Esophagus mucosa (tissue), 1 donor: ENCODE measurements around the gene KCNJ2. TPM values are rescaled to one million over a fixed set of nuclear protein-coding genes. Genes with fewer than 3 reads are reported as not detected.

Source experiments
- ATAC-seq: fragments of 200-7000 bp; cut with Tn5 transposase; one replicate; pipeline ENCODE4 v1.9.1; 2020
- total RNA-seq: library from RNA; stranded (reverse); gene quantifications from one replicate; pipeline ENCODE4 v1.2.4, GENCODE V29; 2023
- donor health status: DM: yes; HTN: yes; CAD: no.

Gene KCNJ2
- 7.5 TPM for total RNA-seq

DNA sequence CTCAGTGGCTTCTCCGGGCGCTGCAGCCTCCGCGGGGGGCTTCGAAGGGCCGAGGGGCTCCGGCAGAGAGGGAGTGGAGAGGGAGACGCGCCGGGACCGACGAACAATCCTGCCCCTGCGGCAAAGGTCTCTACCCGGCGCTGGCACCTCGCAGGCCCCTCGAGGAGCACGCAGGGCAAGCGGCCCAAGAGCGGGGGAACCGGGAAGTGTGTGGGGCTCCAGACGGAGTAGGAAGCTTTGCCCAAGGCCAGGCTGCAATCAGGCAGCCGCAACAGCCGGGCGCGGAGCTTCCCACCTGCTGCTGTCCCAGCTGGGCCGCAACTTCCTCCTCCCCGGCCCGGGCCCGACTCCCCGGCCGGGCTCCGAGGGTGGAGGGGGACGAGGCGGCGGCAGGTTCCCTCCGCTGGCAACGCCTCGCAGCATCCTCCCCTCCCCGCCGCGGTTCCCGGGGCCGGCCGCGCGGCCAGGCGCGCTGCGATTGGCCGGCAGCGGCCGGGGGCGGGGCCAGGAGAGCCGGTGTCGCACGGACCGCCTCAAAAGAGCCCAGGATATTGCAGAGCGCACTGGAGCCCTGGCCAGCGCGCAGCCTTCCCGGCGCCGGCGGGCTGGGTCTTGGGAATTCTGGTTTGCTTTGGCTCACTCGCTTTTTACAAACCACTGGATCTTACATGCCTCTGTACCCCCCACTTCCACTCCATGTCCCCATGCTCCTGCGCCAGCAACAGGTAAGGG is at the start of gene KCNJ2:
Gene KCNJ2, plus strand, starts transcription at position 556 of the 732 bp plus-strand sequence. CDS start 5,508 bp downstream, outside the sequence.
- peak; percentile 97 for ATAC-seq

DNA sequence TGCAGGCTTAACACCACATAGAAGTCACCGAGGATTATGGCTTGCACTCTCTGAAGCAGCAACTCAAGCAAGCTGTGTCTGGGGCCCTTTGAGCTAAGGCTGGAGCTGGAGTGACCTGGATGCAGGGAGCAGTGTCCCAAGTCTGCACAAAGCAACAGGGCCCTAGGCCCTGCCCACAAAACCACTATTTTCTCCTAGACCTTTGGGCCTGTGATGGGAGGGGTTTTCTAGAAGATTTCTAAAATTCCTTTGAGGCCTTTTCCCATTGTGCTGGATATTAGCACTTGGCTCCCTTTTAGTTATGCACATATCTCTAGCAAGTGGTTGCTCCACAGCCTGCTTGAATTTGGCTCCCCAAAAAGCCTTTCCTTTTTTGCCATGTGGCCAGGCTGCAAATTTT is 49.8 kb upstream of the KCNJ2 start:
- ATAC-seq = no peak

DNA sequence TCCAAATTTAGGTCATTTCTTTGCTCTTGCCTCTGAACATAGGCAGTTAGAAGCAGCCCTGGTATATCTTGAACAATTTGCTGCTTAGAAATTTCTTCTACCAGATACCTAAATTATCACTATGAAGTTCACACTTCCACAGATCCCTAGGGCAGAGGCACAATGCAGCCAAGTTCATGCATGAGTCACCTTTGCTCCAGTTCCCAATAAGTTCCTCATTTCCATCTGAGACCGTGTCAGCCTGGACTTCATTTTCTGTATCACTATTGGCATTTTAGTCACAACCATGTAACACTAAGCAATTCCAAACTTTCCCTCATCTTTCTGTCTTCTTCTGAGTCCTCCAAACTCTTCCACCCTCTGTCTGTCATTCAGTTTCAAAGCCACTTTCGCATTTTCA is 49.3 kb upstream of the KCNJ2 start:
- no peak for ATAC-seq

DNA sequence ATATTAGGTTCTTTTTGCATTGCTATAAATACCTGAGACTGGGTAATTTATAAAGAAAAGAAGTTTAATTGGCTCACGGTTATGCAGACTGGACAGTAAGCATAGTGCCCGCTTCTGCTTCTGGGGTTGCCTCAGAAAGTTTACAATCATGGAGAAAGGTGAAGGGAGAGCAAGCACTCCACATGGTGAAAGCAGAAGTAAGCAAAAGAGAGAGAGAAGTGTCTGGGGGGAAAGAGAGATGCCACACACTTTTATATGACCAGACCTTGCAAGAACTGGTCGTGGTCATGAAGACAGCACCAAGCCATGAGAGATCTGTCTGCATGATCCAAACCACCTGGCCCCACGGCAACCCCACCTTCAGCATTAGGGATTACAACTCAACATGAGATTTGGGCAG is 48.9 kb upstream of the KCNJ2 start:
- ATAC-seq = no peak

DNA sequence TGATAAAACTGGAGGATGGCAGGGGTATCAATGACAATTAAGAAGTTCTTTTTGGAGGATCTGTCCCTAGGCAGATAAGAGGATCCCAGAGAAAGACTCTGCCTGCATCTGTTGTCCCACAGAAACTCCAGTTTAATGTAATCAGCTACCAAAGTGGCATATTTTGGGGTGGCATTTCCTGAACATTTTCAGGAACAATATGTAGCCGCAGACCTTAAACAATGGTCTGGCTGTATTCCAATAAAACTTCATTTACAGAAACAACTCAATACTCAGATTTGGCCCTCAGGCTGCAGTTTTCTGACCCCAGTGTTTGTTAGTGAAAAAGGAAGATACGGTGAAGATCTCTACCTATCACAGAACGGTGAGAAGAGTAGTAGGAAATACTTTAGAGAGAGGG is 48.2 kb upstream of the KCNJ2 start:
- no peak for ATAC-seq

DNA sequence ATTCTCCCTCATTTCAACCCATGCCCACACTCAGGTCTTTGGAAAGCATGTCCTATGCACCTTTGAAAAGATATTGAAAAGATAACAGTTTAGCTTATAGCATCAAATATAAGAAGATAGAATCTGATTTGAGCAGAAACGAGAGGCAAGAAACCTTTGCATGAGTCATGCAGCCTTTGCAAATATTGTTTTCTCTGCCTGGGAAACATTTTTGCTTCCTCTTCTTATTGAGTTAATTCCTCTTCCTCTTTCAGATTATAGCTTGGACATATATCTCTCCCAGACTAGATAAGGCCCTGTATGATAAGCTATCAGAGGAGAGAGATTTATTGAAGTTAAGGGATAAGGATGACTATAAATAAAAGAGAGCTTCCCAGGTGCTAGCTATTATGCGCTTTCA is 46.1 kb upstream of the KCNJ2 start:
- no peak for ATAC-seq

DNA sequence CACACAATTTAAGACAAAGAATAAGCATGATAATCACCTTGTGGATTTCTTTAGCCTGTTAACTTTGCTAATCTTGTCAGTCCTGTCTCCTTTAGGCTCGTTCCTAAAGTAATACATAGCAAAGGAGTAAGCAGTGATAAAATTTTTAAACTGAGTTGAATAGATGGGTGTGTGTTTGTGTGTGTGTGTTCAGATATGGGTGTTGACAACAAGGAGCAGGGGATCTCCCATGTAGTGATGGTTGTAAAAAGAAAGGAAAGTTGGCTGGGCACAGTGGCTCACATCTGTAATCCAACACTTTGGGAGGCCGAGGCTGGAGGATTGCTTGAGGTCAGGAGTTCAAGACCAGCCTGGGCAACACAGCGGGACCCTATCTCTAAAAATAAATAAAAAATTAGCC is 44.6 kb upstream of the KCNJ2 start:
- no peak for ATAC-seq

DNA sequence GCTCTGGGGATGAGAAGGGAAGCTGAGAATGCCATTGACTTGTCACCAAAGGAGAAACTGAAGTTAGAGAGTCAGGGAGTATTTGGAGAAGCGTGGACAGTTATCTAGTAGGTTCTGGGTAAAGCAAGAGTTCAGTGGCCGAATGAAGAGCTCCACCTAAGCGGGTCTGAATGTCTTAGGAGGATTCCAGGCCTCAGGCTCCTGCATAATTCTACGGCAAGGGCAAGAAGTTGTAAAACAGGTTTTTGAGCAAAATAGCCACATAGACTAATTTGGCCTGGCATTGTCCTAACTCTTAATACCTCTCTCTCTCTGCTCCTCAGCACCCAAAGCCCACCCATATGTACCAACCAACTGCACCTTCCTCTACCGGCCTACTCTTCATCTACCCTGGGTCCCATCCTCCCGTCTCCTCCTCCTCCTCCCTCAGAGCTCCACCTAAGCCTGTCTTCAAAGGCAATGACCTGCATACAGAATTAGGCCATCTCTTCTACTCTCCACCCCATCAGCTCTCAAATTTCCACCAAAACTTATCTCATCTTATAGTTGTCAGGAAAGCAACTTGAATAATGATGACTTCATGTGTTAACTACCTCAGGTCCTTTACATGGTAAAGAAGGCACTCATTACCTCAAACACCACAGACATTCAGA is 42.0 kb upstream of the KCNJ2 start:
- ATAC-seq = no peak

DNA sequence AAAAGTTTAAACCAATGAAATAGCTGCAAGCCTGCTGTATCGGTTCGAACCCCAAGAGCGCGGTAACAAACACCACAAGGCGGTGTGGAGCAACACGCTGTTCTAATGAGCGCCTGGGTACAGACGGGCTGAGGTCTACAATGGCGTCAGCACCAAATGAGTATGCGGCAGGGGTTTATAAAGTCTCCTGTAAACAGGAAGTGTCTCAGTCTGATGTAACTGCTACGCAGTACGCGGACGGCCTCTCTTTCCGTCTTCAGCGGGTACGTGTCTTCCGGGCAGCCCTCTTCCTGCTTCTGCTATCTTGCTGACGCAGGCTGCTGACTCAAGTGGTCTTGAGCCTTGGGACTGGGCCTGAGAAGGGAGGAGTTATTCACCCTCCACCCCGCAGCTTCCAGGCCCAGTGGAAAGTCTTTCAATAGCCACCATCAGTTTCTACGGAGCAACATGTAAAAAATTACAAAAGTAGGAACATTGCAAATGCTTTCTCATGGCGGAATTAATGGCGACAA is 40.5 kb upstream of the KCNJ2 start:
- no peak for ATAC-seq

DNA sequence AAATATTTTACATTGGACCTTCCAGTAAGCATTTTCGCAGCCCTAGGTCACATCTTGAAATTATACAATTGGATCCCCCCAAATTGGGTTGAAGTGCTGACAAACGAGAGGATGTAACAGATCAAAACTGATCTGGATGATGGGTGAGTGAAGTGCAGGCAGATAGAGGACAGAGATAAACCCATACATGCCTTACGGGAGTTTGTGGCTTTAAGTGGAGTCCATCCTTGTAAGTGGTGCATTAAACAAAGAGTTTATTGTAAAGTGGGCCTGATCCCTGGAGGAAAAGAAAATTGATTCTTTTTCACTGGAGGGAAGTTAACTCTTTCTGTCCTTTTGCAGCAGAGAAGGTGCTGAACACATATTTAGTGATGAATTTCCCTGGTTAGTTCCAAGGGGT is 39.0 kb upstream of the KCNJ2 start:
- no peak for ATAC-seq

DNA sequence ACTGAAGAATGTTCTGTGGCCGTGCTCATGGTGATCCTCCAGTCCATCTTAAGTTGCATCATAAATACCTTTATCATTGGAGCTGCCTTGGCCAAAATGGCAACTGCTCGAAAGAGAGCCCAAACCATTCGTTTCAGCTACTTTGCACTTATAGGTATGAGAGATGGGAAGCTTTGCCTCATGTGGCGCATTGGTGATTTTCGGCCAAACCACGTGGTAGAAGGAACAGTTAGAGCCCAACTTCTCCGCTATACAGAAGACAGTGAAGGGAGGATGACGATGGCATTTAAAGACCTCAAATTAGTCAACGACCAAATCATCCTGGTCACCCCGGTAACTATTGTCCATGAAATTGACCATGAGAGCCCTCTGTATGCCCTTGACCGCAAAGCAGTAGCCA is 36.8 kb upstream of the KCNJ2 start:
- no peak for ATAC-seq

DNA sequence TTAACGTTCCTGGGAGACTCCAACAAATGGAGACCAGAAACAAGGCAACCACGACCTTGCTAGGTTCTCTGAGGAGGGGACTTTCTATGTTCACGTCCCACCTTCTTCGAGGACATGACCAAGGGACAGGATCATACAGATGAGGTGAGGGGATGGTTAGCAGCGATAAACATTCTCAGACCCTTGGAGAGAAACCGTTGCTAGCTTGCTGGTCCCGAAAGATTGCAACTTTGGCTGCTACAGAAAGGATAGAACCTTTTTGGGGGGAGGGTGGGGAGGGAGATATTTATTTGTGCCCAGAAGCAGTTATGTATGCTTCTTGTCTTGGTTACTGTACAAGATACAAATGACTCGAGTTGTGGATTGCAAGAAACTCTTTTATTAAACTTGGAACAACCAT is 35.3 kb upstream of the KCNJ2 start:
- no peak for ATAC-seq

DNA sequence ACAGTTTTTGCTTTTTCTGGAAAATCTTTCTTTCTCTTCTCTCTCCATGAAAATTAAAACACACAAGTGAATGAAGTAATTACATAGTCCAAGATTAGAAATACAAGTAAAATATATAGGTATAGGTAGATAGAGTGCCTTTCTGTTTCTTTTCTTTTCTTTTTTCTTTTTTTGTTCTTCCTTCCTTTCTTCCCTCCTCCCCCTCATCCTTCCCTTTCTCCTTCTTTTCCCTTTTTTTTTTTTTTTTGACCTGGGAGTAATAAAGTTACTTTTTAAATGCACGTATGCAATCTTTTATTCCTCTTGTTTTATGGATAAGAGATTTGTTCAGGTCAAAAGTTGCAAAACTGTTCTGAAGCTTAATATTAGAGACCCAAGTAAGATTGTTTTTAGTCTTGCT is 34.6 kb upstream of the KCNJ2 start:
- no peak for ATAC-seq

DNA sequence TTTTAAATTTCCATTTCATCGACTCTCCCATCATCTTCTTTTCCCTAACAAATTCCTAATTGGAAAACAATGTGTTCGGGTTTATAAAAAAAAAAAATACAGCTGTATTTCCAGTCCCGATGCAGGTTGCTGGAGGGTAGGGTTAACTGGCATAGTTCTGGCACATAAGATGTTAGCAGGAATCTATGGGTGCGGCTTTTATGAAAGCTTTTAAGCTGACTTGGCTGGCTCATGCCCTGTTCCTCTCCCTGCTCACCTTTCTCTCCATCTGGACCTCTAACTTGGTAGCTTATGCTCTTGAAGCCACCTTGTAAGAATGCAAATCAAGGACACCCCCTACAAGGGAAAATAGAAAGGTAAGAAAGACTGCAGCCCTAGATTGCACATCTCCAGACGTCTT is 33.2 kb upstream of the KCNJ2 start:
- peak; percentile 79 for ATAC-seq

DNA sequence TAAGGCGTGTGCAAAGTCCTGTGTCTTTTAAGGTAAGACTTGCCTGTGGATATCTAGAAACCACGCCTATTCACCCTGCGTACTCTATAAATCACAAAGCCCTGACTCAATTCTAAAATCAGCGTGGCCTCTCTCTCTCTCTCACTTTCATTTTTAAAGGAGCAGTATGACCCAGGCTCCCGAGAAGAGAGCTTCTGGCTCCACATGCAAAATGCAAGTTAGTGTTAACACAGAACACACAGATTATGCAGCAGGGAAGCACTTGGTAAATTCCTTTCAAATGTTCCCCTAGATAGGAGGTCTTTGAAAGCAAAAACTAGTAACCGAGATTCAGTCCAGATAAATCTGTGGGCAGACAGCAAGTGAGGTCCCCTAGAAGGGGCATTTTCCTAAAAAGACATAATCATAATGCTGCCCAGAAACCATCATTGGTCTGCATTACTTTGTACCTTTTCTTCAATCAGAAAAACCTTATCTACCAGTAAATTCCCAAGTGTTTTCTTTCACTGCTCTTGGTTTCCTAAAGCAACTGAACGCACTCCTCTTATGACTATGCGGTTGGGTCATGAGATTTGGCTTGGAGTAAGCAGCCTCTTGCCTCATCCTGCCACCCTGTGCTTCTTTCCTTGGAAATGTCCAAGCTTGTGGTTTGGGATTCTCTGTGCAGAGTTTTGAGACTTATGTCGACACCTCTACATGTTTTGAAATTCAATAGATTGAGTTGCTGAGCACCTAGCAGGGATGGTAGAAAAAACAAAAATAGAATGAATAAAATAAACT is 31.7 kb upstream of the KCNJ2 start:
- ATAC-seq = peak; percentile 93

DNA sequence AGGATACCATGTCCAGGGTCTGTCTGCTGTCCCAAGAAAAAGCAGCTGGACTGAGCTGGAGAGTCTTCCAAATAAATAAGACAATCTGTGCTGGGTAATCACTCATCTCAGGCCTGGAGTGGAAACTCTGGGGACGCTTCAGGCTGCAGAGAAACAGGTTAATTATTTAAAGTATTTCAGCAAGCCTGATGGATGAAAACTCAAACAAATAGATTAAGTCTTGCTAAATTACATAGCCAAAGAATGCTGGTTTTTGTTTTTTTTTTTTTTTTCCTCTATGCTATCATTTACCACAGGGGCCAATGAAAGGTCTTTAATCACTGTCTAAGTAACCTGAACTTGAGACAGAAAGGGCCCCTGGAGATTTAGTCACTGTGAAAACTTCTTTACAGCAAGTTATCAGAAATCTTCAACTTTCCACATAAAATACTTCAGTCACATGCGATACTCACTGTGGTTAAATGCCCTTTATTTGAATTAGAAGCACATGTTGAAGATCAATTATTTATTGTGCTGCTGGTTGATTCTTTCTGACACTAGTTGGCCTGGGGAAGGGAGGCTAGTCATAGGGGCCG is 31.0 kb upstream of the KCNJ2 start:
- no peak for ATAC-seq

DNA sequence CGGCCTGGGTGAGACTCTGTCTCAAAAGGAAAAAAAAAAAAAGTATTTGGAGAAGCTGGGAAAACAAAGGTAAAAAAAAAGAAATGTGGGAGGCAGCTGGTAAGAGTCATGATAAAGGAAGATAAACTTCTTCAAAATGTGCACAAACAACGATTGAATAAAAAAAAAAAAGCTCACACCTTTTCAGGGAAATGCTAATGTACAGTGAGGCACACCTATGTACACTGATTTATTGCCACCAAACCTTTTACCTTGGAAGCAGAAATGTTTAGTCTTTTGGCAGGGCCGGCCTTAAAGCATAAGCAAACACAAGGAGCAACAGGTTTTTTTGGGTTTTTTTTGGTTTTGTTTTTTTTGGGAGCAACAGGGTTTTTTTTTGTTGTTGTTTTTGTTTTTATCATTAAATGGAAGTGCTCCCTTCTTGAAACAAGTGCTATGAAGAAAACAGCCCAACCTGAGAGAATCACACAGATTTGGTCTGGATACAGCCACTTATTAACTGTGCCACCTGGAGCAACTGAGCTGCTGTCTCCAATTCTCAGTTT is 29.8 kb upstream of the KCNJ2 start:
- no peak for ATAC-seq

DNA sequence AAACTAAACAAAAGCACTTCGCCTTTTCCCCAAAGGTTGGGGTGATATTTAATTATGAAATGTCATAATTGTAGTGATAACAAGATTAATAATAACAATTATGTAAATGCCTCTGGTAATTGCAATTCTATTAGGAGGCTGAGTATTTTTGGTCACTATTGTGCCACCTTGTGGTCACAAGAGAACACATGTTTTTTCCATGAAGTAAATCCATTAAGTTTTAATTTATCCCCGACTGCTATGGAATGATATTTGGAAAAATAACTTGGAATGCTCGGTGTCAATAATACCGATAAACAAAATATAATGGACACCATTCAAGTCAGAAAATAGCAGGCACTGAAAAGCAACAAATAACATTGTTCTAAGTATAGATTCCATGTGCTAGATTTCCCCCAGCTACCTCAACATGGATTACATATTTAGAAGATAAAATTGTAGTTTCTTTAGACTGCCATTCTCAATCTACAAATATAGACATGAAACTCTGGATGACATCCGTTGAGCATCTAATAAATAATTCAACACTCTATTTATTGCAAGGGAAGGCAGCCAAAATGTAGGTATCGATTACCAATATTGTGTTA is 25.0 kb upstream of the KCNJ2 start:
- no peak for ATAC-seq

DNA sequence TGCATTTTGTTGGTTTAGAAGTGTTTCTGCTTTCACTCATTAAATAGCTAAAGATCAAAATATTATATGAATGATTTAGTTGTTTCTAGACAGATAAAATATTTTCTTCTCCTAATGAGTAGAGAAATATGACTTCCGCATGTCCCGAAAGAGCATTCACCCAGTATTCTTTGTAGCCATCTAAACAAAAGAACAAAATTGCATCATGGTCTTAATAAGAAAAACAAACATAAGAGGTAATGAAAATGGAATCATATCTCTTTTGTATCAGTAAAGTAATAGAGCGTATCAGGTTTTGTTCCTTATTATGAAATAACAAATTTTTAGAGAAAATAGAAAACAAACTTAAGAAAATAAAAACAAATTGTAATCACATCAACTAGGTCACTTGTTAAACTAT is 16.1 kb upstream of the KCNJ2 start:
- ATAC-seq = no peak

DNA sequence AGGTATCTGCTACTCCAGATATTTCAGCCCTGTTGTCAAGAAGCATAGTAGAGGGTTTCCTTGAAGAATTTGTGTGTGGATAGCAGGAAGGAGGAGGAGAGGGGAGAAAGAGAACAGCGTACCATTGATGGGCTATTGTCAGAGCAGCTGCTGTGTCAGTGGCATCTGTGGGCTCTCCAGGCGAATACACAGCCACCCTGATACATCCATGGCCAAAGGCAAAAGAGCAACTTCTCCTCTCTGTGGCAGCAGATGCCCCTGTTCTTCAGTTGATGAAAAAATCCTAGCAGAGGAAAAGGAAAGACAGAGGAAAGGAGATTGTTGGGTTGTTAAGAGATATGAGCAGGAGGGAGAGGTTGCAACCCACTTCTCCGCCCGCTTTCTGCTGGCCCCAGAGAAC is 12.2 kb upstream of the KCNJ2 start:
- no peak for ATAC-seq

DNA sequence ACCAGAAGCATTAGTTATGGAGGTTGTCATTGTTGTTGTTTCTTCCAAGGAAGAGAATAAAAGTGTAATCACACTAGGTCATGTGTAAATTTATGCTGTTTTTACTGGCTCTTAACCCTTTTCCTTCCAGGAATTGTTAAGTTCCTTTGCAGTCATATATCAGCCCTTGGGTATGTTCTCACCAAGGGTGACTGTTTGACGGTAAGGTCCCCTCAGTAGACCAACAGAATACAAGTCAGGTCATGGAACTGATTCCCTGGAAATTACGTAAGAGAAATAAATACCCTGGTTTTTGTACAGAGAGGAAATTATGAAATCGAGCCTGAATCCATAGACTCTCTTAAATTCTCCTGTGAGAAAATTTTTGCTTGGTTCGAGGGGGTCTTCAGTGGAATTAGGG is 11.2 kb upstream of the KCNJ2 start:
- no peak for ATAC-seq

DNA sequence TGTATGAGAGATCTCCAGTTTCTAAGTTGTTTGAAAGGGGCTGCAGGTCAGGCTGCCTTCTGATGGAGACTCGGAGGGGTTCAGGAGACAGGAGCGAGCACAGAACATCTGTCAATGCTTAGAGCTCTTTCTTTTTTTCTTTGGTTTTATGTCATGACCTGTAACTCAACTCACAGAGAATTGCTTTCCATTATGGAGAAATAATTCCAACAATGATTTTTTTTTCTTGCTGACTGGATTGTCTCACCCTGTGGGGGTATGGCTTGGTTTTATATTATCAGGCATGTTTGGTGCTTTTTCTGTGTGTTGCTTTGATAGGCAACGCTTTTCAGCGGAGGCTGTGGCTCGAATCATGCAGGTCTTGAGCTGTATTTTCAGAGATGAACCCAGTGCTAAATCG is 10.7 kb upstream of the KCNJ2 start:
- no peak for ATAC-seq

DNA sequence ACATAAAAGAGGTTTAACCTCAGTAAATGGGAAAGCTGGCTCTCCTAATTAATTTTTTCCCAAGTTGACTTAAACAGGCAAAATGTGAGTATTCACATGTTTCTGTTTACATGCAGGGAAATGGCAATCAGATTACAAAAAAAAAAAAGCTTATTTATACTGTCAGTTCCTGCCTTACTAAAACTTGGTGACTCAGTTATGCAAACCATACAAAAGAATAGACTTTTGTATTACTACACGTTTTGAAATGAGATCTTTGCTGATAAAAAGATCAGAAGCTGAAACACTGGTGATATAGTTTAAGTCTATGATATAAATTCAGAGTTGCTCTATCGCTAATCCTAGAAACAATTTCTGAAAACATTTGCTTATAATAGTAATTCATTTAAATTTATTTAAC is 9.4 kb upstream of the KCNJ2 start:
- ATAC-seq = no peak
